Coronary artery (tissue), 2 donors: Measurements from ENCODE around the gene FSHB.

Experiments
- DNase-seq: peaks from one replicate; pipeline ENCODE4 v3.0.0-alpha.2; 2017; ENCODE audit warnings: low spot score
- H3K27ac ChIP-seq, 2 donors: fragments of 200-600 bp; sonication (generic); one replicate each; pipeline ENCODE4 v1.5.1; 2016 to 2019
- H3K4me3 ChIP-seq: fragments of 200-600 bp; sonication (generic); 2 replicates; pipeline ENCODE4 v1.5.1; 2016; ENCODE audit warnings: mild to moderate bottlenecking, moderate library complexity
- CTCF ChIP-seq: fragments of 200-600 bp; sonication (generic); IDR thresholded peaks from one replicate; pipeline ENCODE4 v1.5.1; 2019; ENCODE audit warnings: antibody characterized with exemption

The FSHB gene

GRCh38 chr11:30206249-30206996 is 24.4 kb upstream of the FSHB start:
- no peak for DNase-seq
- Histone ChIP-seq H3K4me3 (no peak overlapping the region), H3K27ac (no peak overlapping the region)
- no peak for TF ChIP-seq CTCF

- TF ChIP-seq CTCF = no peak
- no peak for DNase-seq
- Histone ChIP-seq H3K27ac (no peak overlapping the region), H3K4me3 (no peak overlapping the region)
These were observed 20.5 kb upstream of the FSHB start for GRCh38 chr11:30210357-30210756.

GRCh38 chr11:30216534-30216933 is 14.3 kb upstream of the FSHB start:
- no peak for TF ChIP-seq CTCF

GRCh38 chr11:30218278-30218677 is 12.5 kb upstream of the FSHB start:
- TF ChIP-seq CTCF = no peak
- Histone ChIP-seq H3K4me3 (no peak overlapping the region), H3K27ac (no peak overlapping the region)
- DNase-seq = no peak

More at GRCh38 chr11:30216534-30216933, 14.3 kb upstream of the FSHB start:
- Histone ChIP-seq H3K27ac (no peak overlapping the region), H3K4me3 (no peak overlapping the region)
- DNase-seq = no peak

GRCh38 chr11:30225642-30226041 is 5.2 kb upstream of the FSHB start:
- no peak for TF ChIP-seq CTCF
- Histone ChIP-seq H3K27ac (no peak overlapping the region), H3K4me3 (no peak overlapping the region)
- no peak for DNase-seq

- TF ChIP-seq CTCF = no peak
- H3K27ac ChIP-seq = no peak overlapping the region
- DNase-seq = no peak
- no peak overlapping the region for H3K4me3 ChIP-seq
These were observed 2.4 kb upstream of the FSHB start for GRCh38 chr11:30228323-30228884.

GRCh38 chr11:30239025-30239424 is 8.2 kb downstream of the FSHB start:
- no peak overlapping the region for H3K4me3 ChIP-seq
- no peak for DNase-seq
- H3K27ac ChIP-seq = no peak overlapping the region
- no peak for TF ChIP-seq CTCF
